H9 (cell line): ENCODE data around the gene ARL14EP. TPM values are rescaled to one million over a fixed set of nuclear protein-coding genes. Genes with fewer than 3 reads are reported as not detected.

Experiments
- DNase-seq: peaks from one replicate; pipeline ENCODE4 v3.0.0-alpha.2; 2017
- H2AFZ ChIP-seq: one replicate; pipeline ENCODE4 v1.6.1; 2013; ENCODE audit warnings: mild to moderate bottlenecking, low read length, control low read depth, moderate library complexity
- H2AK5ac ChIP-seq: 2 replicates; pipeline ENCODE4 v1.6.1; 2013; ENCODE audit warnings: low read length, control low read depth, mixed read lengths; ENCODE audit not compliant: insufficient read length
- H2BK120ac ChIP-seq: one replicate; pipeline ENCODE4 v1.6.1; 2013; ENCODE audit warnings: low read depth, mild to moderate bottlenecking, low read length, control low read depth, inconsistent platforms; ENCODE audit not compliant: poor library complexity, severe bottlenecking
- H2BK12ac ChIP-seq: 2 replicates; pipeline ENCODE4 v1.6.1; 2013; ENCODE audit warnings: low read length, control low read depth, mixed read lengths, low read depth; ENCODE audit not compliant: insufficient read length
- H2BK15ac ChIP-seq: 2 replicates; pipeline ENCODE4 v1.6.1; 2013; ENCODE audit warnings: low read depth, low read length, control low read depth
- H2BK20ac ChIP-seq: one replicate; pipeline ENCODE4 v1.6.1; 2013; ENCODE audit warnings: low read depth, mild to moderate bottlenecking, low read length, control low read depth, inconsistent platforms; ENCODE audit not compliant: poor library complexity, severe bottlenecking
- H2BK5ac ChIP-seq: 2 replicates; pipeline ENCODE4 v1.6.1; 2013; ENCODE audit warnings: low read length, control low read depth, mixed read lengths; ENCODE audit not compliant: insufficient read length
- H3K14ac ChIP-seq: 2 replicates; pipeline ENCODE4 v1.6.1; 2013; ENCODE audit warnings: low read length, control low read depth; ENCODE audit not compliant: insufficient read depth
- H3K18ac ChIP-seq: 2 replicates; pipeline ENCODE4 v1.6.1; 2013; ENCODE audit warnings: low read depth, mild to moderate bottlenecking, mixed read lengths, low read length, control low read depth; ENCODE audit not compliant: insufficient read length
- H3K23ac ChIP-seq: 2 replicates; pipeline ENCODE4 v1.6.1; 2013; ENCODE audit warnings: low read length, control low read depth, mixed read lengths, low read depth; ENCODE audit not compliant: insufficient read length
- H3K23me2 ChIP-seq: 2 replicates; pipeline ENCODE4 v1.6.1; 2013; ENCODE audit warnings: low read depth, mild to moderate bottlenecking, mixed read lengths, low read length, control low read depth; ENCODE audit not compliant: insufficient read length, poor library complexity, severe bottlenecking
- H3K27ac ChIP-seq: 2 replicates; pipeline ENCODE4 v1.5.1; 2013; ENCODE audit warnings: low read length, control low read depth, mixed read lengths, low read depth; ENCODE audit not compliant: insufficient read length
- H3K27me3 ChIP-seq: 2 replicates; pipeline ENCODE4 v1.6.1; 2013; ENCODE audit warnings: low read length, control low read depth, inconsistent platforms; ENCODE audit not compliant: insufficient read depth
- H3K4ac ChIP-seq: 2 replicates; pipeline ENCODE4 v1.6.1; 2013; ENCODE audit warnings: low read depth, mild to moderate bottlenecking, control low read depth, inconsistent platforms, low read length, moderate library complexity
- H3K4me1 ChIP-seq: 2 replicates; pipeline ENCODE4 v1.6.1; 2013; ENCODE audit warnings: low read length, control low read depth, inconsistent platforms; ENCODE audit not compliant: insufficient read depth
- H3K4me2 ChIP-seq: 2 replicates; pipeline ENCODE4 v1.6.1; 2013; ENCODE audit warnings: low read length, control low read depth, mixed read lengths; ENCODE audit not compliant: insufficient read length, insufficient read depth
- H3K56ac ChIP-seq: 2 replicates; pipeline ENCODE4 v1.6.1; 2013; ENCODE audit warnings: low read depth, mild to moderate bottlenecking, mixed read lengths, low read length, control low read depth; ENCODE audit not compliant: insufficient read length
- H3K79me1 ChIP-seq: 2 replicates; pipeline ENCODE4 v1.6.1; 2013; ENCODE audit warnings: low read depth, mild to moderate bottlenecking, moderate library complexity, low read length, control low read depth, inconsistent platforms; ENCODE audit not compliant: insufficient read depth, poor library complexity, severe bottlenecking
- H3K79me2 ChIP-seq: 2 replicates; pipeline ENCODE4 v1.6.1; 2013; ENCODE audit warnings: low read length, control low read depth, inconsistent platforms; ENCODE audit not compliant: insufficient read depth
- H3K9ac ChIP-seq: 2 replicates; pipeline ENCODE4 v1.6.1; 2013; ENCODE audit warnings: low read length, control low read depth, mixed read lengths; ENCODE audit not compliant: insufficient read length; ENCODE audit errors: extremely low read depth
- H3K9me3 ChIP-seq: one replicate; pipeline ENCODE4 v1.6.1; 2013; ENCODE audit warnings: low read depth, low read length, inconsistent platforms; ENCODE audit not compliant: control insufficient read depth
- H3T11ph ChIP-seq: one replicate; pipeline ENCODE4 v1.6.1; 2013; ENCODE audit warnings: mild to moderate bottlenecking, low read length, control low read depth, inconsistent platforms
- H4K20me1 ChIP-seq: one replicate; pipeline ENCODE4 v1.6.1; 2013; ENCODE audit not compliant: control insufficient read depth, insufficient read length, insufficient read depth
- H4K5ac ChIP-seq: 2 replicates; pipeline ENCODE4 v1.6.1; 2013; ENCODE audit warnings: low read depth, mild to moderate bottlenecking, mixed read lengths, low read length, control low read depth; ENCODE audit not compliant: insufficient read length
- H4K8ac ChIP-seq: replicated peaks from 2 replicates; pipeline ENCODE4 v1.6.1; 2013; ENCODE audit warnings: low read length, control low read depth, mixed read lengths, low read depth; ENCODE audit not compliant: insufficient read length
- H4K91ac ChIP-seq: 2 replicates; pipeline ENCODE4 v1.6.1; 2013; ENCODE audit warnings: low read depth, mild to moderate bottlenecking, moderate library complexity, mixed read lengths, low read length, control low read depth; ENCODE audit not compliant: insufficient read length
- H3K27ac Mint-ChIP-seq, 3 experiments: 2 replicates in 2 of 3; 3 replicates in 1 of 3; pipeline ENCODE4 v1.8.0; 2020 to 2021; ENCODE audit warnings: mixed read lengths in 3 of 3, mild to moderate bottlenecking in 1 of 3, moderate library complexity in 1 of 3
- H3K27me3 Mint-ChIP-seq: 2 replicates; pipeline ENCODE4 v1.8.0; 2021; ENCODE audit warnings: low read depth, mild to moderate bottlenecking, moderate library complexity, mixed read lengths
- H3K36me3 Mint-ChIP-seq, 3 experiments: 2 replicates in 2 of 3; 3 replicates in 1 of 3; pipeline ENCODE4 v1.8.0; 2020 to 2021; ENCODE audit warnings: low read depth in 3 of 3, mixed read lengths in 3 of 3; ENCODE audit not compliant: insufficient read depth in 1 of 3
- H3K4me1 Mint-ChIP-seq, 2 experiments: 2 replicates each; pipeline ENCODE4 v1.8.0; 2020; ENCODE audit warnings: mixed read lengths in 2 of 2
- H3K4me3 Mint-ChIP-seq, 2 experiments: 2 replicates in 1 of 2; 3 replicates in 1 of 2; pipeline ENCODE4 v1.8.0; 2020 to 2021; ENCODE audit warnings: mild to moderate bottlenecking in 2 of 2, mixed read lengths in 2 of 2, moderate library complexity in 1 of 2
- H3K9me3 Mint-ChIP-seq, 2 experiments: 2 replicates in 1 of 2; 3 replicates in 1 of 2; pipeline ENCODE4 v1.8.0; 2020; ENCODE audit warnings: mild to moderate bottlenecking in 2 of 2, mixed read lengths in 2 of 2, moderate library complexity in 1 of 2
- WGBS: extraction: QIAGEN DNeasy Blood & Tissue Kit; methylation state at CpG from one replicate; pipeline ENCODE4 v1.1.7; 2013; ENCODE audit warnings: missing lambda C conversion rate, low lambda C conversion rate, mixed read lengths; ENCODE audit not compliant: insufficient read length; ENCODE audit errors: extremely low coverage; 5-methylcytosine and 5-hydroxymethylcytosine counted together
- total RNA-seq: library from RNA; stranded (reverse); gene quantifications from 2 replicates; pipeline ENCODE4 v1.2.1, GENCODE V29; 2021
- TF ChIP-seq, protein P1 (sequence below): fragments of 200-600 bp; sonication (generic); conservative IDR thresholded peaks from 3 replicates; pipeline ENCODE4 v1.8.0; 2021; ENCODE audit warnings: antibody characterized with exemption, mild to moderate bottlenecking

ARL14EP gene
- total RNA-seq, 1 experiment from 2014 or later, result 20.9 TPM

DNA sequence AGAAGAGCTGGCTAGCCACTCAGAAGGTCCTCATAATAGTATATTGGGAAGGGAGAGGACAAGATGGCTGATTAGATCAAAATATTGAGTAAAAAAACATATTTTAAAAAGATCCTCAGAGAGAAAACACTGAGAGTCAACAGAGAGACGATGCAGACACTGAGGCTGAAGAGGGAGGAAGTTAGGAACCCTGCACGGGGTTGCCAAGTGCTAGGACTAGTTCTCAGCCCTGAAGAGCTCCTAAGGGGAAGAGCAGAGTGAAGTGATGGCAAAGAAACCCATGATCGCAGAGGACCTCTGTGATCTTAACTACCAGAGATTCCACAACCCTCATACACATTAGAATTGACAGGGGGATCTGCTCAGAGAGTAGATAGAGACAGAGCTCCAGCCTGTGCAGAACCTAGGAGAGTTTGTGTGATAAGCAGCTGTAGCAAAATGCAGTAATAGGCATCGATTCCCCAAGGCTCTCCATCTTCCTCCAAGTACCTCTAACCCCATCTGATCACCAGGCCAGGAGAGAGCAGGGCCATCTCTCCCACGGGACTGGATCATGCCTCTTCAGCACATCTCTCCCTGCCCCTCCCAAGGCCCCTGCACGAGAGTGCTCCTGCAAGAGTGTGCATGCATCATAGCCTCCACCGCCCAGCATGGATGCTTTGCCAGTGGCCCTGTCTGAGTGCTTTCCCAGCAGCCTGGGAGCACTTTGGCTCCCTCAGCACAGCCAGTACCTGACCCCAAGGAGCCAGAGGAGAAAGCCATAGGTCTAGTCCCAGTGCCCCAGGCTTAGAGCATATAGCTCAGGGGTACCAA, 41.2 kb upstream of the ARL14EP start:
- Histone ChIP-seq H4K20me1 (no peaks in the 10 kb centered on the region), H3K9ac (no peak overlapping the region), H3K23ac (no peak overlapping the region), H2BK5ac (no peak overlapping the region), H2AFZ (no peak overlapping the region), H3K4ac (no peak overlapping the region), H3K23me2 (no peaks in the 10 kb centered on the region), H3K56ac (no peak overlapping the region), H2BK12ac (no peak overlapping the region), H3K4me2 (no peak overlapping the region), H2BK120ac (no peak overlapping the region), H3K79me1 (no peaks in the 10 kb centered on the region), H2BK15ac (no peak overlapping the region), H4K91ac (no peak overlapping the region), H3K27ac (no peak overlapping the region), H3T11ph (no peak overlapping the region), H3K14ac (no peak overlapping the region), H4K8ac (no peak overlapping the region), H3K18ac (no peak overlapping the region), H3K4me1 (no peaks in the 10 kb centered on the region), H3K27me3 (no peaks in the 10 kb centered on the region), H3K9me3 (no peaks in the 10 kb centered on the region), H2BK20ac (no peak overlapping the region), H2AK5ac (no peak overlapping the region), H4K5ac (no peak overlapping the region), H3K79me2 (no peaks in the 10 kb centered on the region)
- Mint-ChIP-seq H3K9me3 (no peaks in the 10 kb centered on the region), H3K4me1 (no peaks in the 10 kb centered on the region), H3K4me3 (no peak overlapping the region), H3K27me3 (peaks cover 6% of the 10 kb centered on the region), H3K36me3 (no peaks in the 10 kb centered on the region), H3K27ac (no peak overlapping the region)
- WGBS, result no CpG with 5 or more reads among the region's 7 CpGs
- TF ChIP-seq, protein P1, sequence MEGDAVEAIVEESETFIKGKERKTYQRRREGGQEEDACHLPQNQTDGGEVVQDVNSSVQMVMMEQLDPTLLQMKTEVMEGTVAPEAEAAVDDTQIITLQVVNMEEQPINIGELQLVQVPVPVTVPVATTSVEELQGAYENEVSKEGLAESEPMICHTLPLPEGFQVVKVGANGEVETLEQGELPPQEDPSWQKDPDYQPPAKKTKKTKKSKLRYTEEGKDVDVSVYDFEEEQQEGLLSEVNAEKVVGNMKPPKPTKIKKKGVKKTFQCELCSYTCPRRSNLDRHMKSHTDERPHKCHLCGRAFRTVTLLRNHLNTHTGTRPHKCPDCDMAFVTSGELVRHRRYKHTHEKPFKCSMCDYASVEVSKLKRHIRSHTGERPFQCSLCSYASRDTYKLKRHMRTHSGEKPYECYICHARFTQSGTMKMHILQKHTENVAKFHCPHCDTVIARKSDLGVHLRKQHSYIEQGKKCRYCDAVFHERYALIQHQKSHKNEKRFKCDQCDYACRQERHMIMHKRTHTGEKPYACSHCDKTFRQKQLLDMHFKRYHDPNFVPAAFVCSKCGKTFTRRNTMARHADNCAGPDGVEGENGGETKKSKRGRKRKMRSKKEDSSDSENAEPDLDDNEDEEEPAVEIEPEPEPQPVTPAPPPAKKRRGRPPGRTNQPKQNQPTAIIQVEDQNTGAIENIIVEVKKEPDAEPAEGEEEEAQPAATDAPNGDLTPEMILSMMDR, result no peak
- no peak for DNase-seq
